Duodenal mucosa (tissue), 2 donors: ENCODE measurements around the gene GLP2R.

Experiments used
- H3K27ac ChIP-seq: one replicate; pipeline ENCODE4 v1.7.0; 2013; ENCODE audit warnings: low read depth, low read length
- H3K27me3 ChIP-seq, 2 donors: one replicate each; pipeline ENCODE4 v1.7.0; 2013; ENCODE audit warnings: low read length in 2 of 2, control low read depth in 1 of 2; ENCODE audit not compliant: insufficient read depth in 2 of 2, control insufficient read depth in 1 of 2
- H3K36me3 ChIP-seq, 2 donors: one replicate each; pipeline ENCODE4 v1.7.0; 2013; ENCODE audit warnings: low read length in 2 of 2, control low read depth in 1 of 2; ENCODE audit not compliant: insufficient read depth in 2 of 2, control insufficient read depth in 1 of 2
- H3K4me1 ChIP-seq, 2 donors: one replicate each; pipeline ENCODE4 v1.7.0; 2013; ENCODE audit warnings: low read length in 2 of 2, control low read depth in 1 of 2; ENCODE audit not compliant: insufficient read depth in 2 of 2, control insufficient read depth in 1 of 2
- H3K4me3 ChIP-seq, 2 donors: one replicate each; pipeline ENCODE4 v1.7.0; 2013; ENCODE audit warnings: low read length in 2 of 2, low read depth in 1 of 2
- H3K9ac ChIP-seq, 2 donors: one replicate each; pipeline ENCODE4 v1.7.0; 2013; ENCODE audit warnings: low read length in 2 of 2, low read depth in 1 of 2
- H3K9me3 ChIP-seq, 2 donors: one replicate each; pipeline ENCODE4 v1.7.0; 2013; ENCODE audit warnings: low read length in 2 of 2, control low read depth in 1 of 2; ENCODE audit not compliant: control insufficient read depth in 1 of 2

The GLP2R gene

DNA sequence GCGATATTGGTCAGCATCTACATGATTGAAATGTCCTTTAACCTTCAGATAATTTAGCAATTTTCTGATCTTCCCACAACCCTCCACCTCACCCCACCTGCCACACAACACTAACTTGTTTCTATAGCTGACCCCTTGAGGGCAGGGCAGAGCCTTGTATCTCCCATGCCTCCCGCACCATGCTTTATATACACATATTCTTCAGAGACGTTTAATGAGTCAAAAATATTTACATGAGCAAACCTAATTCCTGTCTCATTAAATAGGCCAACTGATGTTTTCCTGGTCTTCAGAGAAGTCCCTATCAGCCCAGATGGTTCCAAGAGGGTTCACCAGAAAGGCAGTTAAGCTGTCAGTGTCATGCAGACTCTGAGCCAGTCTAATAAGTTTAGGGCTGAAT is 27.7 kb upstream of the GLP2R start:
- no peaks in the 10 kb centered on the region for H3K36me3 ChIP-seq
- H3K9me3 ChIP-seq, result no peaks in the 10 kb centered on the region
- H3K27me3 ChIP-seq, result no peaks in the 10 kb centered on the region
- H3K4me3 ChIP-seq, result no peak overlapping the region
- H3K4me1 ChIP-seq, result no peaks in the 10 kb centered on the region
- no peak overlapping the region for H3K27ac ChIP-seq
- no peak overlapping the region for H3K9ac ChIP-seq

DNA sequence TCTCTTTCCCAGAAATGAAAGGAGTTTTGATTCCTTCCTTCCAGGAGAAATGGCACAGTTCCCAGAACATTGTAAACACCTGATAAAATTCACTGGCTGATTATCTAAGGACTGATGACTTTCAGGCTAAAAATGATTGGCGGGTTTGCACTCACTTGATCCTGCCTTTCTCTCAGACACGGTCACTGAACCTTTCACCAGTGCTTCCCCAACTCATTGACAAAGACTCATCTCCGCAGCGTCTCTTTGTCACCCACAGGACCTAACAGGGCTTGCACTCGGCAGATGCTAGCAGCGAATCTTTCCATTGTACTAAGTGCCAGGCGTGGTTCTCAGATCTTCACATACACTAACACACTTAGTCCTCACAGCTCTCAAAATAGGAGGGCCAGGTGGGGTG is 27.0 kb upstream of the GLP2R start:
- Histone ChIP-seq H3K9me3 (no peaks in the 10 kb centered on the region), H3K27me3 (no peaks in the 10 kb centered on the region), H3K4me1 (no peaks in the 10 kb centered on the region), H3K9ac (no peak overlapping the region), H3K36me3 (no peaks in the 10 kb centered on the region), H3K27ac (no peak overlapping the region), H3K4me3 (no peak overlapping the region)

DNA sequence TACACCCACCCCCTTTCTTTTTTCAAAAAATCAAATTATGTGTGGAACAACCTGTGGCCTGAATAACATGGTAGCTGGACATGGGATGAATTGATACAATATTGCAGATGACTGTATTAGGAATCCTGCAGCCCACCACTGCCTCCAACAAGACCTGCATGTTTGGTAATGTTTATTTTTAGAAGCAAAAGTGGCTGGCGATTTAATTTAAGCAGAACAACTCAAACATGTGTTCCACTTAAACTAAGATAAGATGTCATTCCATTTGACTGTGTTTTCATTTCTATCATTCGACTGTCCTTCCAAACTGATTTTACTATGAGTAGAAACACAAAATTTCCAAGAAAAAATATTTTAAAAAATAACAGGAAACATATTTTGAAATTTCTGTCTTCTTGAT is 24.2 kb upstream of the GLP2R start:
- Histone ChIP-seq H3K4me3 (no peak overlapping the region), H3K27me3 (no peaks in the 10 kb centered on the region), H3K4me1 (no peaks in the 10 kb centered on the region), H3K9me3 (no peaks in the 10 kb centered on the region), H3K9ac (no peak overlapping the region), H3K27ac (no peak overlapping the region), H3K36me3 (no peaks in the 10 kb centered on the region)

DNA sequence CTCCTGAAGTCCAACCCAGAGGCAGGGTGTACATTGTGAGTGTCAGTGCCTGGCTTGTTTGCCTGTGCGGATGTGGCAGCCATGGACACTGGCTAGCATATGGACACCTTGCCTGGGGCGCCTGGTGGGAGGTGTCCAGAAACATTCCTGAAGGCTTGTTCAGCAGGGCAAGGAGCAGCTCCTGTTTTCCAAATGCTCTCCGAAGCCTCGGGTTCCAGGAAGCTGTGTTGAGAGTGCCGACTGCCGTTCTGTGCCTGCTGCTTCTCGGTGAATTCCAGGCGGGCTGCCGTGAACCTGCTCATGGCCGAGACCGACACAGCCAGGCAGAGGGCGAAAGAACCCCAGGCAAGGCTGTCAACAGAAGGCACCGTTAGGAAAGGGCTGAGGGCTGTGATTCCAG is 23.4 kb upstream of the GLP2R start:
- Histone ChIP-seq H3K9ac (no peak overlapping the region), H3K27me3 (no peaks in the 10 kb centered on the region), H3K9me3 (no peaks in the 10 kb centered on the region), H3K4me3 (no peak overlapping the region), H3K27ac (no peak overlapping the region), H3K36me3 (no peaks in the 10 kb centered on the region), H3K4me1 (no peaks in the 10 kb centered on the region)

DNA sequence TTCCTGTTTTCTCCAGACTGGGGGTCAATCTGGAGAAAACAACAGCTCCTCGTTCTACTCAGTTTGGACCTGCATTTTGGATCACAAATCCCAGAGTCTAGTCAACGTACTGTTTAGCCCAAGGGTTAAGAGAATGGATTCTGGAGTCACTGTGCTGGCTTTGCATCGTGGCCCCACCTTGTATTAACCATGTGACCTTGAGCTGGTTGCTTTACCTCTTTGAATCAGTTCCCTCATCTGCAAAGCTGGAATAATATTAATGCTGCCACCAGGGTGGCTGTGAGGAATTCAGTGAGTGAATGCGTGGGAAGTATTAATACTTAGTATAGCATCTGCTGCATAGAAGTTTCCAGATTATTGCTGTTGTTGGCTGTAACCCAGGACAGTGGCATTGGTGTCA is 23.0 kb upstream of the GLP2R start:
- H3K4me1 ChIP-seq, result no peaks in the 10 kb centered on the region
- H3K36me3 ChIP-seq, result no peaks in the 10 kb centered on the region
- H3K9me3 ChIP-seq, result no peaks in the 10 kb centered on the region
- no peak overlapping the region for H3K9ac ChIP-seq
- H3K4me3 ChIP-seq, result no peak overlapping the region
- H3K27ac ChIP-seq, result no peak overlapping the region
- no peaks in the 10 kb centered on the region for H3K27me3 ChIP-seq

DNA sequence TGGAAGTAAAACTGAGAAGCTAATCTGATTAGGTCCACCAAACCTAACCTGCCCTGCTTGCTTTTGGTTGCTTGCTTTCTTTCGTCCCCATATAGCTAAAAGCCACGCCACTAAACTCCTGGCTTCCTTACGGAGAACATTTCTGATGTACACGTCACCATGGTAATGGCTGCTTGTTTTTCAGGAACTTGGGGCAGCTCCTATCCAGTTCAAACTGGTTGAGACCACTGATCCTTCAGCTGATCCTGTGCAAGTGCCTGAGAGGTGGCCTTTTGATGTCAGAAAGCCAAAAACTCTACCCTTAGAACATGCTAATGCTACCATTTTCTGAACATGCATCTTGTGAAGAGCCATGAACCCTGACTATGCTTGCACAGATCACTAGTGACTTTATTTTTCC is 20.0 kb upstream of the GLP2R start:
- no peak overlapping the region for H3K9ac ChIP-seq
- no peak overlapping the region for H3K4me3 ChIP-seq
- H3K27ac ChIP-seq, result no peak overlapping the region
- no peaks in the 10 kb centered on the region for H3K36me3 ChIP-seq
- H3K27me3 ChIP-seq, result no peaks in the 10 kb centered on the region
- H3K4me1 ChIP-seq, result no peaks in the 10 kb centered on the region
- H3K9me3 ChIP-seq, result no peaks in the 10 kb centered on the region

DNA sequence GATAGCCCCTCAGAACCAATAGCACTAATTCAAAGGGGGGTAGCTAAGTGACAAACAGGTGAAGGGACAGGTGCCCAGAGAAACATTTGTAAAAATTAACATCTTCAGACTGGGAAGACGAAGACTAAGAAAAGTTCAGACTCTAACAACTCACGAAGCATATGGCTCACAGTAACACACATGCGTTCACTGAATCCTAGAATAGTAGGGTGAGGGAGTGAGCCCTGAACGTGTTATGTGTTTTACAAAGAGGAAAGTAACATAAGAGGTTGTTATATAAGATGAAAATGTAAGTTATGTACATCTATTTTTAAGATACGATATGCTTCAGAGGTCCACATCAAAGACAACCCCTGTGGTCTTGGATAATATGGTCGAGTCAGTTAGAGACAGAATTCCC is 19.0 kb upstream of the GLP2R start:
- Histone ChIP-seq H3K9ac (no peak overlapping the region), H3K27me3 (no peaks in the 10 kb centered on the region), H3K36me3 (no peaks in the 10 kb centered on the region), H3K27ac (no peak overlapping the region), H3K9me3 (no peaks in the 10 kb centered on the region), H3K4me3 (no peak overlapping the region), H3K4me1 (no peaks in the 10 kb centered on the region)

DNA sequence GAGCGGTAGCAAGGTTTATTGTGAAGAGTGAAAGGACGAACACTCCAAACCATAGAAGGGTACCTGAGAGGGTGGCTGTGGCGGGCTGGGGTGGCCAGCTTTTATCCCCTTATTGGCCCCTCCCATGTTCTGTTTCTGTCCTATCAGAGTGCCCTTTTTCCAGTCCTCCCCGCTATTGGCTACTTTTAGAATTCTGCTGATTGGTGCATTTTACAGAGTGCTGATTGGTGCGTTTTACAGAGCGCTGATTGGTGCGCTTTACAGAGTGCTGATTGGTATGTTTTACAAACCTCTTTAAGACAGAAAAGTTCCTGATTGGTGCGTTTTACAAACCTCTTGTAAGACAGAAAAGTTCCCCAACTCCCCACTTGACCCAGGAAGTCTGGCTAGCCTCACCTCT is 16.3 kb upstream of the GLP2R start:
- no peak overlapping the region for H3K27ac ChIP-seq
- H3K9me3 ChIP-seq, result no peaks in the 10 kb centered on the region
- no peaks in the 10 kb centered on the region for H3K36me3 ChIP-seq
- no peaks in the 10 kb centered on the region for H3K27me3 ChIP-seq
- no peak overlapping the region for H3K9ac ChIP-seq
- H3K4me1 ChIP-seq, result no peaks in the 10 kb centered on the region
- H3K4me3 ChIP-seq, result no peak overlapping the region

DNA sequence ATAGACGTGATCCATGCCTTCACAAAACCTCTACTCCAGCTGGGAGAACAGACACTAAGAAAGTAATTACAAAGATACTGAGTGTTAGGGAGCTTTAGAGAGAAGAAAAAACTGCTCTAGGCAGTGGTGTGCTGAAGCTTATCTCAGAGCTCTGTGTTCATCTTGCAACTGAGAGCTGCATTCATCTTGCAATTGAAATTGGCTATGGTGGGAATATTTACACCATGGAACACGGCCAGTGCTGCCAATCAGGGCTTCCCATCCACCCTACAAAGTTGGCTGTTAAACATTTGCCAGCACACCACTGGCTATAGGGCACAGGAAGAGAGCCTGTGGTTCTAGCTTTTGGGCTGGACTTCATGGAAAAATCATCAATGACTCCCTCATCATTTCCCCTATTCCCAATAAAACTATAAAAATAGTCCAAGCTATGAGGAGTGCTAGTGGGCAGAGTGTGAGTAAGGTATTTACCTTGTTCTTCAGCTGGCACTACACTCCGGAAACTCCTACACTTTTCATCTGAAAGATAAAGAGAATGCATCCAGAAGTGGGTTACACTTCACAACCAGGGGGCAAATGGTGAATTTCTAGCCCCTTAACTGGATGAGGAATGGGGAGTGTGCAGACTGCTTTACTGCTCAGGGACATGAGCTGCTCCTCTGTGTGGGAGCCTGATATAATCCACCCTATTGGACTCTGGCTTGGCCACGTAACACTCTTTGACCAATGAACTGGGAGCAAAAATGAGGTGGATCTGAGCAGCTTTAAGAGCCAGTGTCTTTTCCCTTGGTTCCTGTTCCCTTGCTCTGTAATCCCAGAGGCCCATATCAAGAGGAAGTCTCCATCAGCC is 15.4 kb upstream of the GLP2R start:
- Histone ChIP-seq H3K4me1 (no peaks in the 10 kb centered on the region), H3K27me3 (no peaks in the 10 kb centered on the region), H3K27ac (no peak overlapping the region)

DNA sequence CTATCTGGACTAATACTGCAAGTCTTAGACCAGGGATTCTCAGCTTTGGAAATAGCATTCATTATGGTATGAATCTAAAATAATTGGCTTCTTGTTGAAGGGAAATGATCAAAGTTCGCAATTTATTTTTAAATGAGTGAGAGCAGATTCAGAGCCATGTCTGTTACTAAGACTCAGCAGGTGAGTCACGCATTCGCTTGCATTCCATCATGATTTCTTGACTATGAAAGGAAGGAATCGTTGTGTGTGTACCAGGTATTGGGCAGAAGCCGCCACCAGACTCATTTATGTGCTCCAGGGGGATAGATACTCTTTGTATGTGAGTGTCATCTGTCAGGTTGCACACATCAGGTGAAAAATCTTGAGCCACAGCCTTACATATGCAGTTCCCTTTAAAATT is 14.6 kb upstream of the GLP2R start:
- Histone ChIP-seq H3K4me1 (no peaks in the 10 kb centered on the region), H3K27ac (no peak overlapping the region), H3K27me3 (no peaks in the 10 kb centered on the region), H3K9ac (no peak overlapping the region), H3K4me3 (no peak overlapping the region), H3K9me3 (no peaks in the 10 kb centered on the region), H3K36me3 (no peaks in the 10 kb centered on the region)

More for the DNA sequence above, 15.4 kb upstream of the GLP2R start:
- H3K4me3 ChIP-seq, result no peak overlapping the region
- H3K9ac ChIP-seq, result no peak overlapping the region
- H3K9me3 ChIP-seq, result no peaks in the 10 kb centered on the region
- no peaks in the 10 kb centered on the region for H3K36me3 ChIP-seq
